ENCODE measurements around the gene NPC1. TPM values are rescaled to one million over a fixed set of nuclear protein-coding genes. Genes with fewer than 3 reads are reported as not detected.

Gene NPC1
- polyA plus RNA-seq, 3 donors = 7.5 to 17.9 (median 17.7) TPM

- peaks cover 51% of the 10 kb centered on the region for H3K4me1 Mint-ChIP-seq
- peaks cover 0 to 2% (median 0%) of the 10 kb centered on the region in 7 donors for H3K9me3 Mint-ChIP-seq
- Histone ChIP-seq H3K79me2 (ENCODE audit: insufficient read depth, low read length) (peaks cover 3% of the 10 kb centered on the region), H3K27me3 (ENCODE audit: control insufficient read depth in 2 of 2, insufficient read depth in 2 of 2, low read length in 2 of 2) (no peaks in the 10 kb centered on the region), H3K4me2 (replicated peaks; ENCODE audit: extremely low read depth, low read length, poor library complexity, severe bottlenecking) (peak overlapping the region; percentile 27), H3K9ac (ENCODE audit: insufficient read depth, low read length, poor library complexity, severe bottlenecking) (peak overlapping the region; percentile 35), H2AFZ (ENCODE audit: insufficient read depth, low read depth, low read length, poor library complexity, severe bottlenecking) (no peak overlapping the region), H3K4me3 (replicated peaks in 1 of 3; ENCODE audit: low read depth in 2 of 3, low read length in 3 of 3) (peak overlapping the region in 1 of 3 experiments; percentile 37), H3K9me3 (replicated peaks in 1 of 2; ENCODE audit: control insufficient read depth in 1 of 2, insufficient read depth in 1 of 2, low read length in 2 of 2) (no peaks in the 10 kb centered on the region), H4K20me1 (ENCODE audit: insufficient read depth, low read length) (peaks cover 25% of the 10 kb centered on the region), H3K4me1 (ENCODE audit: control insufficient read depth in 1 of 2, insufficient read depth in 2 of 2, low read length in 2 of 2) (peaks cover 49 to 56% of the 10 kb centered on the region in 2 donors), H3K27ac (ENCODE audit: low read depth in 1 of 2, low read length in 2 of 2) (peak overlapping the region; percentile 76 to 79), H3K36me3 (replicated peaks in 1 of 2; ENCODE audit: control insufficient read depth in 1 of 2, insufficient read depth in 2 of 2, low read length in 2 of 2) (peaks cover 54 to 74% of the 10 kb centered on the region in 2 donors)
- peaks cover 83 to 91% of the 10 kb centered on the region in 2 donors for H3K36me3 Mint-ChIP-seq
- DNase-seq = peak; percentile 67 to 77 (median 69)
- H3K27ac Mint-ChIP-seq = peak overlapping the region; percentile 87 to 95 (median 92)
- H3K4me3 Mint-ChIP-seq = peak overlapping the region; percentile 24 to 78
- intact Hi-C loops (cut with micrococcal nuclease) = no loop called here
- 0% methylated on average over 1 of the region's 5 CpGs for WGBS (ENCODE audit: insufficient coverage)
- no peak for TF ChIP-seq CTCF (IDR thresholded peaks at IDR 0.05)
- H3K27me3 Mint-ChIP-seq (ENCODE audit: low read depth in 3 of 3) = peaks cover 0 to 11% (median 1%) of the 10 kb centered on the region in 3 donors
Observed at GRCh38 chr18:23540867-23541266, 45.4 kb downstream of the NPC1 start.

- peak in 2 of 3 donors; percentile 31 to 36 for DNase-seq
- peaks cover 0 to 8% (median 1%) of the 10 kb centered on the region in 3 donors for H3K27me3 Mint-ChIP-seq (ENCODE audit: low read depth in 3 of 3)
- peaks cover 58 to 74% of the 10 kb centered on the region in 2 donors for H3K36me3 ChIP-seq (replicated peaks in 1 of 2; ENCODE audit: control insufficient read depth in 1 of 2, insufficient read depth in 2 of 2, low read length in 2 of 2)
- H3K4me1 Mint-ChIP-seq = peaks cover 51% of the 10 kb centered on the region
- H3K4me1 ChIP-seq (ENCODE audit: control insufficient read depth in 1 of 2, insufficient read depth in 2 of 2, low read length in 2 of 2) = peaks cover 49 to 56% of the 10 kb centered on the region in 2 donors
- peak overlapping the region; percentile 27 for H3K4me2 ChIP-seq (replicated peaks; ENCODE audit: extremely low read depth, low read length, poor library complexity, severe bottlenecking)
- H3K9ac ChIP-seq (ENCODE audit: insufficient read depth, low read length, poor library complexity, severe bottlenecking) = peak overlapping the region; percentile 35
- intact Hi-C loops (cut with micrococcal nuclease) = loop anchor here in 1 of 2 donors (5.0 kb wide), 1 partner anchor 32 kb away; no protein-coding TSS in a partner anchor
- H4K20me1 ChIP-seq (ENCODE audit: insufficient read depth, low read length) = peaks cover 31% of the 10 kb centered on the region
- H3K4me3 Mint-ChIP-seq = peak overlapping the region; percentile 24 to 78
- 63% methylated on average over 2 of the region's 9 CpGs for WGBS (ENCODE audit: insufficient coverage)
- peaks cover 0 to 2% (median 0%) of the 10 kb centered on the region in 7 donors for H3K9me3 Mint-ChIP-seq
- no peak for TF ChIP-seq CTCF (IDR thresholded peaks at IDR 0.05)
- peak overlapping the region; percentile 87 to 95 (median 92) for H3K27ac Mint-ChIP-seq
- H3K79me2 ChIP-seq (ENCODE audit: insufficient read depth, low read length) = peaks cover 3% of the 10 kb centered on the region
- peak overlapping the region; percentile 76 to 79 for H3K27ac ChIP-seq (ENCODE audit: low read depth in 1 of 2, low read length in 2 of 2)
- no peaks in the 10 kb centered on the region for H3K27me3 ChIP-seq (ENCODE audit: control insufficient read depth in 2 of 2, insufficient read depth in 2 of 2, low read length in 2 of 2)
- no peaks in the 10 kb centered on the region for H3K9me3 ChIP-seq (replicated peaks in 1 of 2; ENCODE audit: control insufficient read depth in 1 of 2, insufficient read depth in 1 of 2, low read length in 2 of 2)
- peaks cover 85 to 92% of the 10 kb centered on the region in 2 donors for H3K36me3 Mint-ChIP-seq
- H3K4me3 ChIP-seq (replicated peaks in 1 of 3; ENCODE audit: low read depth in 2 of 3, low read length in 3 of 3) = peak overlapping the region in 1 of 3 experiments; percentile 37
- no peak overlapping the region for H2AFZ ChIP-seq (ENCODE audit: insufficient read depth, low read depth, low read length, poor library complexity, severe bottlenecking)
Observed at GRCh38 chr18:23539911-23540525, 46.3 kb downstream of the NPC1 start.

Measured in CD14-positive monocyte (primary cell).